ENCODE results near the gene TMA7.
"Not testable (repeated sequence)": the region's sequence is repeated elsewhere in the genome, so short reads cannot be mapped to it uniquely, and the experiment has no call there.

The TMA7 gene

GRCh38 chr3:48400824-48401433 is 39.1 kb upstream of the TMA7 start:
- TF ChIP-seq CTCF (IDR thresholded peaks at IDR 0.05; ENCODE audit: extremely low read depth, missing control alignments) = peak; percentile 63
- peak; percentile 86 for DNase-seq (ENCODE audit: low spot score)

GRCh38 chr3:48401434-48401901 is 38.6 kb upstream of the TMA7 start:
- not testable (repeated sequence) for DNase-seq (ENCODE audit: low spot score)

GRCh38 chr3:48402281-48402732 is 37.8 kb upstream of the TMA7 start:
- DNase-seq (ENCODE audit: low spot score) = peak; percentile 2
- no peak for TF ChIP-seq CTCF (IDR thresholded peaks at IDR 0.05; ENCODE audit: extremely low read depth, missing control alignments)

- no peak for TF ChIP-seq CTCF (IDR thresholded peaks at IDR 0.05; ENCODE audit: extremely low read depth, missing control alignments)
- peak; percentile 4 for DNase-seq (ENCODE audit: low spot score)
Observed at GRCh38 chr3:48402907-48403306, 37.1 kb upstream of the TMA7 start.

- TF ChIP-seq CTCF (IDR thresholded peaks at IDR 0.05; ENCODE audit: extremely low read depth, missing control alignments) = no peak
- DNase-seq (ENCODE audit: low spot score) = peak; percentile 3
Observed at GRCh38 chr3:48403533-48404439, 36.3 kb upstream of the TMA7 start.

GRCh38 chr3:48404440-48405342 is 35.4 kb upstream of the TMA7 start:
- TF ChIP-seq CTCF (IDR thresholded peaks at IDR 0.05; ENCODE audit: extremely low read depth, missing control alignments) = no peak
- peak; percentile 1 for DNase-seq (ENCODE audit: low spot score)

GRCh38 chr3:48405343-48405881 is 34.6 kb upstream of the TMA7 start:
- TF ChIP-seq CTCF (IDR thresholded peaks at IDR 0.05; ENCODE audit: extremely low read depth, missing control alignments) = no peak
- peak; percentile 2 for DNase-seq (ENCODE audit: low spot score)

All from GM20000 (cell line).